Kidney epithelial cell (primary cell): ENCODE data around the gene UTP11. TPM values are rescaled to one million over a fixed set of nuclear protein-coding genes. Genes with fewer than 3 reads are reported as not detected.

Source experiments
- DNase-seq: peaks from one replicate; pipeline ENCODE4 v3.0.0-alpha.2; 2010; ENCODE audit warnings: low read depth
- H3K27me3 ChIP-seq: 2 replicates; pipeline ENCODE4 v1.6.0; 2011; ENCODE audit warnings: low read length; ENCODE audit not compliant: control insufficient read depth, insufficient read depth
- H3K36me3 ChIP-seq: 2 replicates; pipeline ENCODE4 v1.5.1; 2011; ENCODE audit warnings: low read length; ENCODE audit not compliant: control insufficient read depth, insufficient read depth
- H3K4me3 ChIP-seq: 2 replicates; pipeline ENCODE4 v1.5.1; 2011; ENCODE audit warnings: low read depth, mild to moderate bottlenecking, control low read depth, low read length
- total RNA-seq: library from RNA; depleted of rRNA; stranded (reverse); fragments of >200 nt; gene quantifications from 2 replicates; pipeline ENCODE4 v1.2.3, GENCODE V29; 2015
- TF ChIP-seq, protein P1 (sequence below): IDR thresholded peaks from 2 replicates; pipeline ENCODE4 v1.5.1; 2011; ENCODE audit warnings: mild to moderate bottlenecking, moderate library complexity, low read length, control low read depth, inconsistent platforms; ENCODE audit not compliant: insufficient read depth, poor library complexity, severe bottlenecking

Gene UTP11
- total RNA-seq, 1 donor from 2014 or later = 62.3 TPM

DNA sequence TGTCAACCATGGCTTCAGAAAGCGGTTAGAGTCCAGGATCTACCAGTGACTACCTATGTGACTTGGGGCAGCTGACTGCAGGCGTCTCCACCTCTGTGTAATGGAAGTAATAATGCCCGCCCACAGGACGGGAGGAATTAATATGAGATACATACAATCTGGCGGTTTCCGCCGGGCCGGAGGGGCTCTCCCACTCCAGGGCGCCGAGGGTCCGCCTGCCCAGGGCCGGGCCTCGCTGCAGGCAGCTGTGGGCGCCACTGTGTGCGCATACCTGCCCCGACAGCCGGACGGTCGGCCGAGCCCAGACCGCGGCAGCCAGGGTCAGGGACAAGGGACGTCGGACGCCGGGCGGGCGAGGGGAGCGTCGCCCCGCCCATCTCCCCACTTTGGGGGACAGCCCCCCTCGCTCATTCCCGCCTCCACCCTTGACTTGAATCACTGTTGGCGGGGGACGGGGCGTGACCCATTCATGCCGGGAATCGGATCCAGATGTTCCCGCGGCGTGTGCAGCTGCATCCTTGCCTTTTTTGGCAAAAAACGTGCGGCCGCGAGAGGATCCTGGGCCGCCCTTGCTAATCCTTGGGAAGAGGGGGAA is 16.7 kb upstream of the UTP11 start:
- TF ChIP-seq, protein P1, sequence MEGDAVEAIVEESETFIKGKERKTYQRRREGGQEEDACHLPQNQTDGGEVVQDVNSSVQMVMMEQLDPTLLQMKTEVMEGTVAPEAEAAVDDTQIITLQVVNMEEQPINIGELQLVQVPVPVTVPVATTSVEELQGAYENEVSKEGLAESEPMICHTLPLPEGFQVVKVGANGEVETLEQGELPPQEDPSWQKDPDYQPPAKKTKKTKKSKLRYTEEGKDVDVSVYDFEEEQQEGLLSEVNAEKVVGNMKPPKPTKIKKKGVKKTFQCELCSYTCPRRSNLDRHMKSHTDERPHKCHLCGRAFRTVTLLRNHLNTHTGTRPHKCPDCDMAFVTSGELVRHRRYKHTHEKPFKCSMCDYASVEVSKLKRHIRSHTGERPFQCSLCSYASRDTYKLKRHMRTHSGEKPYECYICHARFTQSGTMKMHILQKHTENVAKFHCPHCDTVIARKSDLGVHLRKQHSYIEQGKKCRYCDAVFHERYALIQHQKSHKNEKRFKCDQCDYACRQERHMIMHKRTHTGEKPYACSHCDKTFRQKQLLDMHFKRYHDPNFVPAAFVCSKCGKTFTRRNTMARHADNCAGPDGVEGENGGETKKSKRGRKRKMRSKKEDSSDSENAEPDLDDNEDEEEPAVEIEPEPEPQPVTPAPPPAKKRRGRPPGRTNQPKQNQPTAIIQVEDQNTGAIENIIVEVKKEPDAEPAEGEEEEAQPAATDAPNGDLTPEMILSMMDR = no peak
- peaks cover 2% of the 10 kb centered on the region for H3K36me3 ChIP-seq
- no peaks in the 10 kb centered on the region for H3K27me3 ChIP-seq
- H3K4me3 ChIP-seq = peak overlapping the region; percentile 31
- DNase-seq = no peak

DNA sequence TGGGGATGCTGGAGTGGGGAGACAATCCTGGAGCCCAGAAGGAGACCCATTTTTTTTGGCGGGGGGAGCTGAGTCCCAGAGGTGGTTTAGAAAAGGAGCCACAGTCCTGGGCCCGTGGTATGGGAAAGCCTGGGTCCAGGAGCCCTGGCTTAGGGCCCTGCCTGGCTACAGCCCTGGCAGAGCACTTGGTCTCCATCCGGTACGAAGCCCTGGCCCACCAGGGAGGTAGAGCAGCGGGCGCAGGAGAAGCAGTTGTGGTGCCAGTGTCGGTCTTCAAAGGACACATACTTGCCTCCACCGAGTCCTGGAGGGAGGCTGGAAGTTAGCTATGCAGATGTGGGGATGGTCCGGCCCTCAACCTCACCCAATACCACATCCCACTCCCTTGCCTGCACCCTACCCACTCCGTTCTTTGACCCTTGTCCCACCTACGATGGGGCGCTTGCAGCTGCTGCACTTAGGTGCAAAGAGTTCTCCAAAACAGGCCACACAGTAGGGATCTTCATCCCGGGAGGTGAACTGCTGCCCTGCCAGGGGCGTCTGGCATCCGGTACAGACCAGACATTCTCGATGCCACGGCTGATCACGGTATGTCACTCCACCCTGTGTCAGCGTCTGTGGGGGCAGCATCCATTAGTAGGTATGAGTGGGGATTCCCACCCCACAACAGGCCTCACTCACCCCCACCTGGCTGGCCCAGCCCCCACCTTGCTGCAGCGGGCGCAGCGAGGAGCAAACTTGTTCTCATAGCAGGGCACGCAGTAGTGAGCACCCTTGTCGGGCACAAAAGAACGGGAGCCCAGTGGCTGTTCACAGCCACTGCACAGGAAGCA is 15.1 kb upstream of the UTP11 start:
- peaks cover 2% of the 10 kb centered on the region for H3K36me3 ChIP-seq
- TF ChIP-seq, protein P1 = no peak

DNA sequence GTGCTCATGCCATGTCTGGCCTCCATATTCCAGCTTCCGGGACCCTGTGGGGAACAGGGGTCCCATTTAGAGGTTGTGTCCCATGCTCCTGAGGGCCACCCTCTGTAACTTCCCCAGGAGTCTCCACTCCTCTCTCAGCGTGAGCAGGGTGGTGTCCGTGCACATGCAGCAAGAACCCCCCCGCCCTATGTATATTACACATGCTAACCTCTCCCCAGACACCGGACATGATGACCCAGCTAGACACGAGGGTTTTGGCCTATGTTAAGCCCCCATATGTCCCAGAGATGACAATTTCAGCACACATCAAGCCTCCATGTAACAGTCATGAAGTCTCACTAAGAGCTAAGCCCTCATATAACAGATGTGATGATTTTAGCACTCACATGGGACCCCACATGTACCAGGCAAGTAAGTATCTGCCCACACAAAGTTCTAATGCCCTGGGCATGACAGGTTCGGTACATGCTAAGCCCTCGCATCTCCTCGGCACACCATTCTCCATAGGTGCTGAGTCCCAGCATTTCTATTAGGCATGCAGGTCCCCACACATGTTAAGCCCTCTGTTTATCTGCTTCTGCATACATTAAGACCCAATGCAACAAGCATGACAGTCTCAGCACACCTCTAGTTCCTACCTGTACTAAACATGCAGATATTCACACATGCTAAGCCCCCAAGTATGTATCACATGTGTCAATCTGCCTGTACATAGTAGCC is 14.3 kb upstream of the UTP11 start:
- Histone ChIP-seq H3K36me3 (peaks cover 2% of the 10 kb centered on the region), H3K27me3 (no peaks in the 10 kb centered on the region), H3K4me3 (no peak overlapping the region)

More for the DNA sequence above, 15.1 kb upstream of the UTP11 start:
- Histone ChIP-seq H3K4me3 (no peak overlapping the region), H3K27me3 (no peaks in the 10 kb centered on the region)
- no peak for DNase-seq

DNA sequence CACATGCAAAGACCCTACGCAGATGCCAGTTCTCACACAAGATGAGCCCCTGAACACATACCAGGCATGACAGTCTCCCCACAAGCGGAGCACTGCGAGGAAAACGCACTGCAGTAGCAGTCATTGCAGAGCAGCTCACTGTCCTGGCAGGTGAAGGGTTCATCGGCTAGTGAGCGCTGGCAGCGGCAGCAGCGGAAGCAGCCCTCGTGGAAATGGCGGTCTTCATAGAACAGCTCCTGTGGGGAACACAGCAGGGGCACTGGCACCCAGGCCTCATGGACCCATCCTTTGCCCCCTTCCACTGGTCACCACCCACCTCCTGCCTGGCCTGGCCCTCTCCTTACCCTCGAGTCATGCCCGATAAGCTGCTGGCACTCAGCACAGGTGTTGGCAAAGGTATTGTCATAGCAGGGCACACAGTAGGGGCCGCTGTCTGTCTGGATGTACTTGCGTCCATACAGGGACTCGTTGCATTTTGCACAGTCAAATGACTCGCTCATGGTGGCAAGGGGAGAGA is 13.6 kb upstream of the UTP11 start:
- TF ChIP-seq, protein P1 = peak; percentile 1
- H3K27me3 ChIP-seq = no peaks in the 10 kb centered on the region
- no peak overlapping the region for H3K4me3 ChIP-seq
- no peak for DNase-seq
- peaks cover 2% of the 10 kb centered on the region for H3K36me3 ChIP-seq

More for the DNA sequence above, 14.3 kb upstream of the UTP11 start:
- TF ChIP-seq, protein P1 = no peak
- DNase-seq = no peak

DNA sequence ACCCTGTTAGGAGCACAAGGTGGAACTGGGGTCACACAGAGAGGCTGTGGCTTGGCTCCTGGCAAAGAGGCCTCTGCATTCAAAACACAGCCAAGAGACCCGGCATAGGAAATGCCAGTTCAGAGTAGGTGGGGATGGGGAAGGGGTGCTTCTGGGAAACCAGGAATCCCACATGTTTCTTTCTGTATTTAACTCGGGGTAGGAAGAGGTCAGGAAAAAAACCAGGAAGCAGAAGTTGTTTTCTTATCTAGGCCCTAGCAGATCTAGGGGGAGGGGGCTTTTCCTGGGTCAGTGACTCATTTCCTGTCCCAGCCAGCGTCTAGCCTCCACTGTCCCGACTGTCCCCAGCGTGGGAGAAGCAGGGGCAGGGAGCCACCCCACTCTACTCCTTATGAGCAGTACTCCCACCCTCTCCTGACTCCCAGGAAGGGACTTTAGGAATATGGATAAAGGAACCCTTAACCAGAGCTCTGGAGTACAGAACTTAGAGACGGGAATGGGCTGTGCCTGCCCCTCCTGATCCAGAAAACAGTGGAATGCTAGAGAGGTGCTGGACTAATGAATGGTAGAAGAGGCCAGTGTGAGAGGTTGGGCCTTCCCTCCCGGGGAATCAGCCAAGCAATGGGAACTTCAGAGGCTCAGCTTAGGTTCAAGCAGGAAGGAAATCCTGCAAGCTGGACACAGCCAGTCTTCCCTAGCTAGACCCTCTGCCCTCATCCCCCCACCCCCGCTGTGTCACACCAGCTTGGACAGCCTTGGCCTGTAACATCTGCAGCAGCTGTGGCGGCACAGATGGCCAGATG is 12.9 kb upstream of the UTP11 start:
- Histone ChIP-seq H3K4me3 (no peak overlapping the region), H3K27me3 (no peaks in the 10 kb centered on the region), H3K36me3 (peaks cover 2% of the 10 kb centered on the region)
- DNase-seq = no peak
- TF ChIP-seq, protein P1 = no peak
